NCI-H345 (cell line): ENCODE measurements around the gene SRSF8.
"Not testable (repeated sequence)": the region's sequence is repeated elsewhere in the genome, so short reads cannot be mapped to it uniquely, and the experiment has no call there.

Source experiments
- DNase-seq: peaks from one replicate; lab custom pipeline; 2025; lab: John Stamatoyannopoulos, UW

SRSF8 gene, protein sequence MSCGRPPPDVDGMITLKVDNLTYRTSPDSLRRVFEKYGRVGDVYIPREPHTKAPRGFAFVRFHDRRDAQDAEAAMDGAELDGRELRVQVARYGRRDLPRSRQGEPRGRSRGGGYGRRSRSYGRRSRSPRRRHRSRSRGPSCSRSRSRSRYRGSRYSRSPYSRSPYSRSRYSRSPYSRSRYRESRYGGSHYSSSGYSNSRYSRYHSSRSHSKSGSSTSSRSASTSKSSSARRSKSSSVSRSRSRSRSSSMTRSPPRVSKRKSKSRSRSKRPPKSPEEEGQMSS

DNA sequence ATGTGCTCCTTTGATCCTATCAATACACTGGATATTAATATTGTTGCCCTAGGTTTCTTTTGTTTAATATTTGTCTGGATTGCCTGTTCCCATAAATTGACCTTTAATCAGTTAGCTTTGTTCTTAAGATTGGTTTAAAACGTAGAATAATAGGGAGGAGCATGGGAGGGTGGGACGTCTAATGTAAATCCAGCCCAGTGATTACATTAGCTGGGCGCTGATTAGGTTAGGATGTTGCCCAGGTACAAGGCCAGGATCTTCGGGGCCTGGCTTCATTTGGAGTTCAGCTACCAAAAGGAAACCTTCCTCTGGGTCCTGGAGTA, at the start of gene SRSF8:
Gene SRSF8 (plus strand): TSS at position 204 of the 323 bp plus-strand sequence. CDS start 308 bp downstream, outside the sequence.
- DNase-seq = no peak

DNA sequence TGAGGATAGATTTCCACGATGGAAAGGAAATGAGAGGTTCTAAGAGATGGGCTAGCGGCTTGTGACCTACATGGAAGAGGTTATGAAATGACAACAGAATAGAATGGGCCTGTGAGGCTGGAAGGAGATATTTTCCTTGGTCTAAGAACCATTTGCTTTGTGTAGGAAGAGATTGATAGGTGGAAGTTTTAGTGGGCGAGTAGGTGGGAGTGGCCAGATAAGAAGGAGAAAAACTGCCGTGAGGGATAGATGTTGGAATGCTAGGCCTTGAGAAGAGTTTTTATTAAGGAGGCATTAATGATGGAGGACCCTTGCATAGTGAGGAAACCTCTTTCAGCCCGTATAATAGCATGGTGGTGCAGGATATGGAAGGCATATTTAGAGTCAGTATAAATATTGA, 45.3 kb upstream of the SRSF8 start:
- not testable (repeated sequence) for DNase-seq

DNA sequence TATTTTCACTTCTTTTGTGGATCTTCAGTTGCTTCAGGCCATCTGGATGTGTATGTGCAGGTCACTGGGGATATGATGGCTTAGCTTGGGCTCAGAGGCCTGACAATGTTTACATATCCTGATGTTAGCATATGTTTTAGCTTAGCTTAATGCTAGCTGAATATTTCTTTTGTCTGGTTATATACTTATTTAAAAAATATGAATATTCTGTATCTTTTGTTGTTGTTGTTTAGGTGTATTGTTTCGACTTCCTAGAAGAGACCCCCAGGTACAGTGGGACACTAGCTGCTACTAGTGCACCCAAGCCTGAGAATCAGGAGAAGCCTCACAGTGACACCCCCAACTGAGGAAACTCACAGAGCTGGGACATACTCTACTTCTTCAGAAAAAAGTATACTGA, 41.8 kb upstream of the SRSF8 start, which contains the start of gene KDM4E:
Gene KDM4E (plus strand): TSS at position 301 of the 400 bp plus-strand sequence. CDS start 300 bp downstream, outside the sequence.
- DNase-seq = no peak

DNA sequence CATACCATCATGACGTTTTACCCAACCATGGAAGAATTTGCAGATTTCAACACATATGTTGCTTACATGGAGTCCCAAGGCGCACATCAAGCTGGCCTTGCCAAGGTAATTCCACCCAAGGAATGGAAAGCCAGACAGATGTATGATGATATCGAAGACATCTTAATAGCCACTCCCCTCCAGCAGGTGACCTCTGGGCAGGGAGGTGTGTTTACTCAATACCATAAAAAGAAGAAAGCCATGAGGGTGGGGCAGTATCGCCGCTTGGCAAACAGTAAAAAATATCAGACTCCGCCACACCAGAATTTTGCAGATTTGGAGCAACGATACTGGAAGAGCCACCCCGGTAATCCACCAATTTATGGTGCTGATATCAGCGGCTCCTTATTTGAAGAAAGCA, 41.1 kb upstream of the SRSF8 start:
- DNase-seq = not testable (repeated sequence)

DNA sequence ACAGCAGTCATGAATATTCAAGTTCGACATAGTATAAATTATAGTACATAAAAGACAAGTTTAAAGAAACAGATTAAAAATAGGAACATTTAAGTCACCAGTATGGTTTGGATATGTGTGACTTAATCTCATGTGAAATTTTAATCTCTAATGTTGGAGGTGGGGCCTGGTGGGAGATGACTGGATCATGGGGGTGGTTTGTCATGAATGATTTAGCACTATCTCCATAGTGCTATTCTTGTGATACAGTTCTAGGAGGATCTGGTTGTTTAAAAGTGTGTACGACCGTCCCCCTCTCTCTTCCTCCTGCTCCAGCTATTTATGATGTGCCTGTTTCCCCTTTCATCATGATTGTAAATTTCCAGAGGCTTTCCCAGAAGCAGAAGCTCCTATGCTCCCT, 38.4 kb upstream of the SRSF8 start:
- no peak for DNase-seq

DNA sequence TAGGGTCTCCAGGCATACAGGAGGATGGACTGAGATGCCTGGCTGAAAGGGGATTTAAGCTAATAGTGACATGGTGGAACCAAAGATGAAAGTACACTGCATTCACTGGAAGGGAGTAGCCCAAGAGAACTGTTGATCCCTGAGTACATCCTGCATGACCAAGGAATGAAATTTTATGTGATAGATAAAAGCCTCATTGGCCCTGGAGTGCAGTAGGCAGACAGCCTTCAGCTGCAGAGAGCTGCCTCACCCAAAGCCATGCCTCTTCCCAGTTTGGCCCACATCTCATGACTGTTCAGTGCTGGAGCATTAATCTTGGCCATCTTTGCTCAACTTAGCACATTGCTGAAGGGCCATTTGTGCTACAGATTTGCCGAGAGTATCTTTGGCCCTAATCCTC, 33.7 kb upstream of the SRSF8 start:
- no peak for DNase-seq

DNA sequence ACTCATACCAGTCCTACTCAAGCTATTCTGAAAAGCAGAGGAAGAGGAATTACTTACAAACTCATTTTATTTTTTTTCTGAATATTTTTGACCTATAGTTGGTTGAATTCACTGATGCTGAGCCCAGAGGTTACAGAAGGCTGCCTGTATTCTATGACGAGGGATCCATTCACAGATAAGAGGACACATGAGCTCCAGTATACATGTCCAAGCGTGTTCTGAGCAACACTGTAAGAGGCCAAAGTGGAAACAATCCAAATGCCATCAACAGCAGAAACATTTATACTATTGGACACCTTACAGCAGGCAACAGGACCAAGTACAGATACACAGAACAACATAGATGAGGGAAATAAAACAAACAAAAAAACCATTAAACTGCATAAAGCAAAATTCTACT, 31.4 kb upstream of the SRSF8 start:
- peak; percentile 58 for DNase-seq

DNA sequence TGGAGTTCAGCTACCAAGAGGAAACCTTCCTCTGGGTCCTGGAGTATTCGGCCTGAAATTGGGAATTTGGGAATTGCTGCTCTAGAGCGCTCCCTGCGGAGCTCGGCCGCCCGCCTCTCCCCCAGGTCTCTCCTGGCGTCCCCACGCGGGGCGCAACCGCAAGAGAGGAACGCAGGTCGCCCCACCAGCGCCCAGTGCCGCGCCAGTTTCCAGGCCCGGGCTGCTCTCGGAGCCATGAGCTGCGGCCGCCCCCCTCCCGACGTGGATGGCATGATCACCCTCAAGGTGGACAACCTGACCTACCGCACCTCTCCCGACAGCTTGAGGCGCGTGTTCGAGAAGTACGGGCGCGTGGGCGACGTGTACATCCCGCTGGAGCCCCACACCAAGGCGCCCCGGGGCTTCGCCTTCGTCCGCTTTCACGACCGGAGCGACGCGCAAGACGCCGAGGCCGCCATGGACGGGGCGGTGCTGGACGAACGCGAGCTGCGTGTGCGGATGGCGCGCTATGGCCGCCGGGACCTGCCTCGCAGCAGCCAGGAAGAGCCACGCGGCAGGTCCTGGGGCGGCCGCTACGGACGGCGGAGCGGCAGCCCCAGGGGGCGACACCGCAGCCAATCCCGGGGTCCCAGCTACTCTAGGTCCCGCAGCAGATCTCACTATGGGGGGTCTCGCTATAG, 29.2 kb upstream of the SRSF8 start:
- DNase-seq = not testable (repeated sequence)

DNA sequence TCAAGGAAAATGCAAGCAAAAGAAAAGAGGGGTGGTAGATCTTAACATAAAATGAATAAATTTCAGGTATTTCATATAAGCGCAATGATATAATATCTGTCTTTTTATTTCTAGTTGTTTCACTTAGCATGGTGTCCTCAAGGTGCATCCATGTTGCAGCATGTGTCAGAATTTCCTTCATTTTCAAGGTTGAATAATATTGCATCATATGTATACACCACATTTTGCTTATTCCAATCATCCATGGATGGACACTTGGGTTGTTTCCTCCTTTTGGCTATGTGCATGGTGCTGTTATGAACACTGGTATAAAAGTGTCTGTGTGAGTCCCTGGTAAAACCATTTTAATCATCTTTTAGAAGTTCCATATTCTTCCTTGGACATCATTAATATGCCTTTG, 24.5 kb upstream of the SRSF8 start:
- DNase-seq = no peak

DNA sequence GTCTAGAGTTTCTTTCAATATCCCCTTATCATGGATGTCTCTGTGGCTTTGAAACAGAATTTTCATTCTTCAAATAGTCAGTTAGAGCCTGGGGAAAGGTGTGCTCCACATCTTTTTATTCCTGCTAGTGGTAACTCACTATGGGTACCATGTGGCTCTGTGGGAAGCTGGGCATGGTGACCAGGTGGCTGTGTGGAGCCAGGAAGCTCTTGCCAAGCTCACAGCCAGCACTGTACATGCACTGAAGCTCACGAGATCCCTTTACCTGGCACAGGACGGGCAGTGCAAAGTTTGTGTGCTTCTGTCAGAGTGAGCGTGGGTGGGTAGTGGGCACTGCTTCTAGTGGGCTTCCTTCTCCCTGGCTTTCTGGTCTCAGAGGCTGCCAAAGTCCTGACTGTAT, 23.8 kb upstream of the SRSF8 start:
- no peak for DNase-seq

DNA sequence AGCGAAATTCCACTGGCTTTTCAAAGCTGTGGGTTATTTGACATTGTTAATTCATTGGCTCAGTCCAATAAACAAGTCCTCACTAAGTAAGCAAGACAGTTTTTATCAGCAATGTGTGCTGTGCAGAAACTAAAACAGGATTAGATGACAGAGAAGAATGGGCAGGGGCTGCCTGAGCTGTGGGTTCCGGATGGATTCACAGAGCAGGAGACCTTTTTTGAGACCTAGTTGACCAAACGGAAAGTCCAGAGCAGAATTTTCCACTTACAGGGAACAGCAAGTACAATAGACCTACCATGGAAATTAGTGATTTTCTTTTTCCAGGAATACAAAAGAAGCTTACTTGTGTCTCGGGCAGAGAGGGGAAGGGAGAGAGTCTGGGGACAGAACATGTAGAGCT, 22.7 kb upstream of the SRSF8 start:
- no peak for DNase-seq

DNA sequence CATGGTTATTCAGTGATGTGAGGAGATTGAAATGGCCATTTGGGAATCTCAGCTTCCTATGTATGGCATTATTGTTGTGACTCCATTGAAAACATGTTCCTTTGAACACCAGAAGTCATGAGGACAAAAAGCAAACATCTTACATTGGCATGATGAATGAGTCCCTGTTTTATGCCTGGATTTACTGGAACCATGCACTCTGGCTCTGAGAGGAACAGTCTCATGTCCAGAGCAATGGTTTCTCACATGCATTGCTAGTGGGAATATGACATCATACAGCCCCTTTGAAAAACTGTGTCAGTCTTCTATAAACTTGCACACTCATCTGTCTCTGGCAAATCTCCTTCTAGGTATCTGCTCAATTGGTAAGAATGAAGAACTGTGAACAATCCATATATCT, 20.9 kb upstream of the SRSF8 start:
- DNase-seq = no peak

DNA sequence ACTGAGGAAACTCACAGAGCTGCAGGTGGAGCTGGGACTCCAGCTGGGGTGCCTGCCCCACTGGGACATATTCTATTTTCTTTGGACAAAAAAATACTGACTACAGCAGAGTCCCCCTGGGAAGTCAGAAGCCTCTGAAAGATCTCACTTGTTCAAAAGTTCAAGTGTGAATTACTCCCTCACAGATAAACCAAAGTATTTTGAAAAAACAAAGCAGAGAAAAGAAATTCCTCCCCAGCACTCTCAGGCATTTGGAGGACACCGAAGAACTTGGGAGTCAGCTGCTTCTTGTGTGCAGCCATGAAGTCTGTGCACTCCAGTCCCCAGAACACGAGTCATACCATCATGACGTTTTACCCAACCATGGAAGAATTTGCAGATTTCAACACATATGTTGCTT, 17.6 kb upstream of the SRSF8 start, which contains the start of gene KDM4F:
Gene KDM4F (plus strand): TSS at position 301 of the 400 bp plus-strand sequence.
- not testable (repeated sequence) for DNase-seq

DNA sequence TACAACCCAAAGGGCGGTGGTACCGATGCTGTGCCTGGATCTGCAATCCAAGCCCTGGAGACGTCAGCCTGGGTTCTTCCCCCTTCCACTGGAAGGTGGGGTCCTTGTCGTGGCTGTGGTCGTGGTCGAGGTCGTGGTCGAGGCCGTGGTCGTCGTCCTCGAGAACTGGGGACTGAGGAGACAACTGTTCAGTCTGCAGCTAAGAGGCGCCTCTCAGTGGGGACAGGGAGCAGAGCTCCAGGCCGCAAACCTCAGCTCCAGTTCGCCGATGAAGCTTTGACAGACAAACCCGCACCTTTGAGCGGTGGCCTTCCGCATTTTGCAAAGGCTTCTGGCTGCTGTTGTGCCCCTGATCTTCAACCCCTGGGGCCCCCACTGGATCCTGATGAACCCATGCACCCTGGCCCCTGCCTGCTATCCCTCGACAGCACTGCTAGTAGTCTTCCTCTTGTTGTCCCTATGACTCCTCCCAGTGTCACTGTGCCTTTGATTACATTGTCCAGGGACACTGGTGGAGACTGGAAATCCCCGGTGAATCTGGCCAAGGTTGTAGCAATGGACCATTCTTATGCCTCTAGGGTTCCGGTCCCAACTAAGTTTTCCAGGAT, 16.0 kb upstream of the SRSF8 start:
- no peak for DNase-seq

DNA sequence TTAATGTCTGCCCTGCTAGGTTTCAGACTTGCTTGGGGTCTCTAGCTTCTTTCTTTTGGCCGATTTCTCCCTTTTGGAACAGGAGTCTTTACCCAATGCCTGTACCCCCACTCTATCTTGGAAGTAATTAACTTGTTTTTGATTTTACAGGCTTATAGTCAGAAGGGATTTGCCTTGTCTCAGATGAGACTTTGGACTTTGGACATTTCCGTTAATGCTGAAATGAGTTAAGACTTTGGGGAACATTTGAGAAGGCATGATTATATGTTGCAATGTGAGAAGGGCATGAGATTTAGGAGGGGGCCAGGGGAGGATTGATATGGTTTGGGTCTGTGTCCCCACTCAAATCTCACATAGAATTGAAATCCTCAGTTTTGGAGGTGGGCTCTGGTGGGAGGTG, 12.4 kb upstream of the SRSF8 start:
- DNase-seq = no peak

DNA sequence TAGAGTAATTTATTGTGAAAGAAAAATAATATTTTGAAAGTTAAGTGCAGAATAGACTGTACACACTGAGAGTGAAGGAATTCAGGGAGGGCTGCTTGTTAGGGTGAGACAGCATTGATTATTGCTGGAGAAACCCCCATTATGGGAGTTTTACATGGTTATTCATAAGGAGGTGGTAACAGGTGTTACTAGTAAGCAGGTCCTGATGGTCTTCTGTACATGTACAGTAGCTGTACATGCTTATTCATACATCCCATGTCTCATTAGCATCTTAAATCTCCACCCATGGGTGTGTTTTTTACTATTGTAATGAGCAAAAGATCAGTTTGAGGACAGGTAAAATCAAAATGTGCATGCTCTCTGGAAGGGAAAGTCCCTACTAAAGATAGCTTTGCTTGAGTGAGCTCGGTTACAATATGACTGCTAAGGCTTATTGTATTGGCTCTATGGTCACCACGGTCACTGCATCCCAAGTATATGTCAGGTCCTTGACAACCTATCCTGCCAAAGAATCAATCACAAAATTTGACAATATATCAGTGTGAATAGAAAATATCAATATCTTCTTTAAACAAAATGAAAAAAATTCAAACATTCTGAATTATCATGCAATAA, 11.3 kb upstream of the SRSF8 start:
- no peak for DNase-seq

DNA sequence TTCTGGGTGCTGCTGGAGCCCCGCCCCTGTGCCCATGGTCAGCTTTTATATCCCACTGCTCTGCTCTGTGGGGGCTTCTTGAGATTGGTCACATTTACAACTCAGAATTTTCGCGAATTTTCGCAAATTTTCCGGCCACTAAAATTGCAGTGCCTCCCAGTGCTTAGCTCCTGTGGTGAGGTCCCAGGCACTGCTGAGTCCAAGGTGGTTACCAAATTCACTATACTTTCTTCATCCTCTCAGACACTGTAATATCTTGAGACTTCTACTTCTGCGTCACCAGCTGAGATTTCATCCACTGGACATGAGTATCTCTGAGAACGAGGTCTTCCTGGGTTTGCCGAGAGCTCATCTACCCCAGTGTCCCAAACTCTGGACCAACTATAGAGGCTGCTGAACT, 8.8 kb upstream of the SRSF8 start:
- DNase-seq = no peak

DNA sequence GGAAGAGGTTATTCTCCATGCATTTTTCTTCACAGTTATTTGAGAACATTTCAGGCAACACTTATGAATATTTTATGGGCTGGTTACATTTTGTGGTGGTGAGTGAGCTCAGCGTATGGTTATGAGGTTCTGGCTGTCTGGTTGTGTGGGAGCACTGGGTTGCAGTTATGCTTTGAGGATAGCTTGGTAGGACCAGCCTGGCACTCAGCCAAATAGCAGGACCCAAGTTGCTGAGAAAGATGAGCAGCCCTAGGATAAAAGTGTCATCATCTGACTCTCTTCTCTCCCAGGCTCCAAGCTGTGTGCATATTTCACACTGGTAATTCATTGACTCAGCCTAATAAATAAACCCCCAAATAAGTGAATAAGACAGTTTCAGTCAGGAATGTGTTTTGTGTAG, 8.1 kb upstream of the SRSF8 start:
- DNase-seq = no peak

DNA sequence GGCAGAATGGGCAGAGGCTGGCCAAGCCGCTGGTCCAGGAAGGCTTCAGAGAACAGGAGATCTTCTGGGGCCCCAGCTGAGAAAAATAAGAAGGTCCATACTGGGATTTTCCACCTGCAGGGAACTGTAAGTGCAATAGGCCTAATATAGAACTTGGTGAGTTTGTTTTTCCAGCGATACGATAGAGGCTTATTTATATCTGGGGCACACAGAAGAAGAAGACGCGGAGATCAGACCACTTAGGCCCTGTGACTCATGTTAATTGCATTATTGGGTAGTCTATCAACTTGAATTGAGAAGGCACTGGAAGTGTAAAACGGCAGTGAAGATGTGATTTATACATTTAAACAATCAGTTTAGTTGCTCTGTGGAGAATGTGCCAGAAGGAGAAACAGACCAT, 7.7 kb upstream of the SRSF8 start:
- no peak for DNase-seq

DNA sequence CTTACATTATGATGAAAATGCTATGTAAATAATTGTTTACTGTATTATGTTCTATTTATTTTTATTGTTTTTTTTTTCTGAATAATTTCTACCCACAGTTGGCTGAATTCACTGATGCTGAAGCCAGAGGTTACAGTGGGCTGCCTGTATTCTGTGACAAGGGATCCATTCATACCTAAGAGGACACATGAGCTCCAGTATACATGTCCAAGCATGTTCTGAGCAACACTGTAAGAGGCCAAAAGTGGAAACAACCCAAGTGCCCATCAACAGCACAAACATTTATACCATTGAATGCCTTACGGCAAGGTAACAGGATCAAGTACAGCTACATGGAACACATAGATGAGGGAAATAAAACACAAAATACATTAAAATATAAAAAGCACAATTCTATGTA, 1.4 kb upstream of the SRSF8 start:
- DNase-seq = peak; percentile 83

DNA sequence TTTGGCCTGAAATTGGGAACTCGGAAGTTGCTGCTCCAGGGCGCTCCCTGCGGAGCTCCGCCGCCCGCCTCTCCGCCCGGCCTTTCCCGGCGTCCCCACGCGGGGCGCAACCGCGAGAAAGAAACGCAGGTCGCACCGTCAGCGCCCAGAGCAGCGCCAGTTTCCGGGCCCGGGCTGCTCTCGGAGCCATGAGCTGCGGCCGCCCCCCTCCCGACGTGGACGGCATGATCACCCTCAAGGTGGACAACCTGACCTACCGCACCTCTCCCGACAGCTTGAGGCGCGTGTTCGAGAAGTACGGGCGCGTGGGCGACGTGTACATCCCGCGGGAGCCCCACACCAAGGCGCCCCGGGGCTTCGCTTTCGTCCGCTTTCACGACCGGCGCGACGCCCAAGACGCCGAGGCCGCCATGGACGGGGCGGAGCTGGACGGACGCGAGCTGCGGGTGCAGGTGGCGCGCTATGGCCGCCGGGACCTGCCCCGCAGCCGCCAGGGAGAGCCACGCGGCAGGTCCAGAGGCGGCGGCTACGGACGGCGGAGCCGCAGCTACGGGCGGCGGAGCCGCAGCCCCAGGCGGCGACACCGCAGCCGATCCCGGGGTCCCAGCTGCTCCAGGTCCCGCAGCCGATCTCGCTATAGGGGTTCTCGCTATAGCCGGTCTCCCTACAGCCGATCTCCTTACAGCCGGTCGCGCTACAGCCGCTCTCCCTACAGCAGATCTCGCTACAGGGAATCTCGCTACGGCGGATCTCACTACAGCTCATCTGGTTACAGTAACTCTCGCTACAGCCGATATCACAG, 521 bp downstream of the SRSF8 start:
- peak; percentile 79 for DNase-seq

DNA sequence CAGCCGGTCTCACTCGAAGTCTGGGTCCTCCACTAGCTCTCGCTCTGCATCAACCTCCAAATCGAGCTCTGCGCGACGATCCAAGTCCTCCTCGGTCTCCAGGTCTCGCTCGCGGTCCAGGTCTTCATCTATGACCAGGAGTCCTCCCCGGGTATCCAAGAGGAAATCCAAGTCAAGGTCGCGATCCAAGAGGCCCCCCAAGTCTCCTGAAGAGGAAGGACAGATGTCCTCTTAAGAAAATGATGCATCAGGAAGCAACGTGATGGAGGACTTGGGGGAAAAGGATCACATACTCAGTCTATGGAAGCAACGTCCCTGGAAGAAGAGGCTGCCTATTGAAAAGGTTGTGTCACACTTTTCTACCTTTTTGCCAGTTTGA, 1.1 kb downstream of the SRSF8 start:
- DNase-seq = peak; percentile 55
